Caco-2 (cell line): Measurements from ENCODE around the gene GPX2. TPM values are rescaled to one million over a fixed set of nuclear protein-coding genes. Genes with fewer than 3 reads are reported as not detected.

Experiments
- BruUV-seq: library from RNA; stranded (reverse); fragments of 400-500 nt; replicated peaks from 2 replicates; lab custom pipeline; 2021; lab: Mats Ljungman, UMichigan
- CTCF ChIA-PET: fragments of 300-600 bp; sonication (Branson Sonifier 250); formaldehyde crosslinking; loops from one replicate; lab custom pipeline; 2022; ENCODE audit warnings: antibody characterized with exemption; lab: Charles Lee
- POLR2A ChIA-PET: fragments of 300-600 bp; sonication (Branson Sonifier 250); formaldehyde crosslinking; loops from one replicate; lab custom pipeline; 2022; ENCODE audit warnings: antibody characterized with exemption; lab: Charles Lee
- DNase-seq, 2 experiments: peaks; one replicate each; pipeline versions ENCODE4 v3.0.0 to v3.0.0-alpha.2; 2020 to 2022
- H3K27me3 ChIP-seq: replicated peaks from 2 replicates; pipeline ENCODE4 v1.6.0; 2011; ENCODE audit warnings: low read length; ENCODE audit not compliant: control insufficient read depth, insufficient read depth
- H3K36me3 ChIP-seq: 2 replicates; pipeline ENCODE4 v1.5.1; 2011; ENCODE audit warnings: low read length; ENCODE audit not compliant: control insufficient read depth, insufficient read depth
- H3K4me1 ChIP-seq: fragments of 250-450 bp; sonication (Bioruptor Pico); 2 replicates; pipeline ENCODE4 v1.5.1; 2020; ENCODE audit warnings: mild to moderate bottlenecking
- H3K4me3 ChIP-seq: 2 replicates; pipeline ENCODE4 v1.5.1; 2011; ENCODE audit warnings: low read depth, mild to moderate bottlenecking, control low read depth, low read length
- H3K9me3 ChIP-seq: fragments of 250-450 bp; sonication (Bioruptor Pico); 2 replicates; pipeline ENCODE4 v1.5.1; 2020; ENCODE audit warnings: mild to moderate bottlenecking, moderate library complexity
- H3K27ac Mint-ChIP-seq: one replicate; pipeline ENCODE4 v1.8.0; 2022; ENCODE audit warnings: mixed read lengths; ENCODE audit not compliant: unreplicated experiment
- H3K27me3 Mint-ChIP-seq: one replicate; pipeline ENCODE4 v1.8.0; 2022; ENCODE audit warnings: mixed read lengths; ENCODE audit not compliant: insufficient read depth, unreplicated experiment
- H3K36me3 Mint-ChIP-seq: one replicate; pipeline ENCODE4 v1.8.0; 2022; ENCODE audit warnings: mild to moderate bottlenecking, mixed read lengths; ENCODE audit not compliant: insufficient read depth, unreplicated experiment
- H3K4me1 Mint-ChIP-seq: one replicate; pipeline ENCODE4 v1.8.0; 2022; ENCODE audit warnings: low read depth, mixed read lengths; ENCODE audit not compliant: unreplicated experiment
- H3K4me3 Mint-ChIP-seq: one replicate; pipeline ENCODE4 v1.8.0; 2022; ENCODE audit warnings: mild to moderate bottlenecking, moderate library complexity, mixed read lengths; ENCODE audit not compliant: unreplicated experiment
- H3K9me3 Mint-ChIP-seq: one replicate; pipeline ENCODE4 v1.8.0; 2022; ENCODE audit warnings: mixed read lengths; ENCODE audit not compliant: unreplicated experiment
- CTCF ChIP-seq, 2 experiments: fragments of 200-600 bp in 1 of 2; IDR thresholded peaks; 1 replicate in 1 of 2; 2 replicates in 1 of 2; pipeline versions ENCODE4 v1.5.1 to v1.8.0; 2011 to 2022; ENCODE audit warnings: antibody characterized with exemption in 1 of 2, control low read depth in 1 of 2, inconsistent platforms in 1 of 2, low read depth in 1 of 2, low read length in 1 of 2, mild to moderate bottlenecking in 1 of 2, moderate library complexity in 1 of 2; ENCODE audit not compliant: insufficient read depth in 1 of 2, severe bottlenecking in 1 of 2, unreplicated experiment in 1 of 2
- intact Hi-C: fragments of 100-400 bp; cut with micrococcal nuclease; formaldehyde crosslinking; loops from one replicate; pipeline ENCODE4 v1.10.0; 2022; ENCODE audit not compliant: unreplicated experiment
- total RNA-seq: library from RNA; stranded (reverse); gene quantifications from 2 replicates; pipeline ENCODE4 v1.2.3, GENCODE V29; 2022

The GPX2 gene
- total RNA-seq, 1 experiment from 2014 or later = 48.1 TPM

GRCh38 chr14:64899958-64900357 is 42.6 kb downstream of the GPX2 start:
- BruUV-seq = no TSS peak
- Histone ChIP-seq H3K4me1 (no peaks in the 10 kb centered on the region), H3K4me3 (no peak overlapping the region), H3K27me3 (no peaks in the 10 kb centered on the region), H3K36me3 (no peaks in the 10 kb centered on the region), H3K9me3 (no peaks in the 10 kb centered on the region)
- Mint-ChIP-seq H3K4me1 (no peaks in the 10 kb centered on the region), H3K27ac (no peak overlapping the region), H3K36me3 (no peaks in the 10 kb centered on the region), H3K4me3 (no peak overlapping the region), H3K27me3 (peaks cover 12% of the 10 kb centered on the region), H3K9me3 (no peaks in the 10 kb centered on the region)
- DNase-seq = no peak
- POLR2A ChIA-PET = no interaction called here
- intact Hi-C loops = loop anchor here (10.0 kb wide), 1 partner anchor 395 kb away; the partner anchor contains the start of genes ZBTB1 and ZBTB25
- no peak for TF ChIP-seq CTCF (IDR thresholded peaks at IDR 0.05; ENCODE audit: insufficient read depth in 1 of 2, low read depth in 1 of 2, low read length in 1 of 2, severe bottlenecking in 1 of 2, unreplicated experiment in 1 of 2)
- CTCF ChIA-PET = interaction anchor here (1.0 to 1.3 kb wide), 2 partner anchors 8 to 11 kb away, joined by 3 to 7 read pairs; no protein-coding TSS in a partner anchor

- intact Hi-C loops = loop anchor here (5.0 to 10.0 kb wide), 5 partner anchors 70 to 387 kb away; partner anchors contain the start of genes ZBTB1 and ZBTB25
- DNase-seq = peak in 1 of 2 experiments; percentile 60
- Mint-ChIP-seq H3K27ac (no peak overlapping the region), H3K4me3 (no peak overlapping the region), H3K27me3 (peaks cover 9% of the 10 kb centered on the region), H3K36me3 (no peaks in the 10 kb centered on the region), H3K4me1 (no peaks in the 10 kb centered on the region), H3K9me3 (no peaks in the 10 kb centered on the region)
- H3K4me3 ChIP-seq = no peak overlapping the region
- ChIA-PET POLR2A (no interaction called here), CTCF (interaction anchor here (0.7 to 4.7 kb wide), 19 partner anchors 8 to 548 kb away, joined by 3 to 121 read pairs (median 5); partner anchors contain the start of gene SPTB)
- H3K9me3 ChIP-seq = no peaks in the 10 kb centered on the region
- no peaks in the 10 kb centered on the region for H3K36me3 ChIP-seq
- H3K4me1 ChIP-seq = no peaks in the 10 kb centered on the region
- peak; percentile 45 to 52 for TF ChIP-seq CTCF (IDR thresholded peaks at IDR 0.05; ENCODE audit: insufficient read depth in 1 of 2, low read depth in 1 of 2, low read length in 1 of 2, severe bottlenecking in 1 of 2, unreplicated experiment in 1 of 2)
- no peaks in the 10 kb centered on the region for H3K27me3 ChIP-seq
- no TSS peak for BruUV-seq
Measured at GRCh38 chr14:64891839-64892375, 50.6 kb downstream of the GPX2 start.

GRCh38 chr14:64891173-64891838 is 51.2 kb downstream of the GPX2 start:
- Histone ChIP-seq H3K27me3 (no peaks in the 10 kb centered on the region), H3K9me3 (no peaks in the 10 kb centered on the region), H3K36me3 (no peaks in the 10 kb centered on the region), H3K4me1 (no peaks in the 10 kb centered on the region), H3K4me3 (no peak overlapping the region)
- Mint-ChIP-seq H3K9me3 (no peaks in the 10 kb centered on the region), H3K27me3 (peaks cover 9% of the 10 kb centered on the region), H3K27ac (no peak overlapping the region), H3K4me1 (no peaks in the 10 kb centered on the region), H3K36me3 (no peaks in the 10 kb centered on the region), H3K4me3 (no peak overlapping the region)
- TF ChIP-seq CTCF (IDR thresholded peaks at IDR 0.05; ENCODE audit: insufficient read depth in 1 of 2, low read depth in 1 of 2, low read length in 1 of 2, severe bottlenecking in 1 of 2, unreplicated experiment in 1 of 2) = no peak
- DNase-seq = no peak
- CTCF ChIA-PET = interaction anchor here (0.8 to 4.7 kb wide), 18 partner anchors 9 to 547 kb away, joined by 3 to 121 read pairs (median 5); partner anchors contain the start of gene SPTB
- no TSS peak for BruUV-seq
- intact Hi-C loops = loop anchor here (5.0 to 10.0 kb wide), 5 partner anchors 69 to 387 kb away; partner anchors contain the start of genes ZBTB1 and ZBTB25
- POLR2A ChIA-PET = no interaction called here
